ENCODE measurements around the gene LPAR4. TPM values are rescaled to one million over a fixed set of nuclear protein-coding genes. Genes with fewer than 3 reads are reported as not detected.

Gene LPAR4
- total and polyA plus RNA-seq, 2 experiments from 2014 or later: not detected

DNA sequence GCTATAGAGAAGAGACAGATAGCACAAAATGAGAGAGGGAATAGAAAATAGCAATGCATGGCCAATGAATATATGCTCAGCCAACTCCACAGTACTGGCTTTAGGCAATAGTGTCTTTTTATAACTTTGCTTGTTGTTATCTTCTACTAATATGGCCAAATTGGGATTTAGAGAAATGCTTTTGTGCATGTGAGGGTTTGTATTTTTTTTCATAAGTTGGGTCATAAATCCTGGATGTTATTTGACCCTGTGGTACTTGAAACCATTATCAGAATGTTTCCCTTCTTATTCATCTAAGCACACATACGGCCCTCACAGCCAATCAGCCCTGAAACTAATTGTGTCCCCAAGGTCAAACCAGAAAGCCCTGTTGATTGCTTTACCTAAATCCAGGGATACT, 35.2 kb upstream of the LPAR4 start:
- no peaks in the 10 kb centered on the region for H3K9me3 ChIP-seq (ENCODE audit: low read depth)
- in situ Hi-C loops (cut with MboI): no loop called here
- no peak overlapping the region for H3K27ac ChIP-seq
- H3K4me1 ChIP-seq (ENCODE audit: insufficient read depth): no peaks in the 10 kb centered on the region
- H3K36me3 ChIP-seq (ENCODE audit: low read depth): no peaks in the 10 kb centered on the region
- H3K27me3 ChIP-seq (replicated peaks; ENCODE audit: insufficient read depth): no peaks in the 10 kb centered on the region
- no peaks in the 10 kb centered on the region for H4K20me1 ChIP-seq (ENCODE audit: insufficient read depth)
- H3K9me2 ChIP-seq (ENCODE audit: insufficient read depth): no peaks in the 10 kb centered on the region
- no peak overlapping the region for H2AFZ ChIP-seq
- no peaks in the 10 kb centered on the region for H3F3A ChIP-seq (ENCODE audit: insufficient read depth)
- DNase-seq: no peak
- no peaks in the 10 kb centered on the region for H3K79me2 ChIP-seq (ENCODE audit: insufficient read depth)
- TF ChIP-seq EZH2 (IDR thresholded peaks at IDR 0.05; ENCODE audit: insufficient read depth, poor library complexity, severe bottlenecking): no peak
- no peak for TF ChIP-seq EZH2phosphoT487 (IDR thresholded peaks at IDR 0.05; ENCODE audit: insufficient read depth, low read depth)
- no peak overlapping the region for H3K4me2 ChIP-seq (ENCODE audit: unreplicated experiment)
- 40 to 63% methylated on average over 1 of the region's 1 CpG for WGBS, 2 experiments (ENCODE audit: low coverage in 1 of 2, low lambda C conversion rate in 2 of 2, missing lambda C conversion rate in 2 of 2)
- H3K9ac ChIP-seq: no peak overlapping the region
- no peak overlapping the region for H3K4me3 ChIP-seq

DNA sequence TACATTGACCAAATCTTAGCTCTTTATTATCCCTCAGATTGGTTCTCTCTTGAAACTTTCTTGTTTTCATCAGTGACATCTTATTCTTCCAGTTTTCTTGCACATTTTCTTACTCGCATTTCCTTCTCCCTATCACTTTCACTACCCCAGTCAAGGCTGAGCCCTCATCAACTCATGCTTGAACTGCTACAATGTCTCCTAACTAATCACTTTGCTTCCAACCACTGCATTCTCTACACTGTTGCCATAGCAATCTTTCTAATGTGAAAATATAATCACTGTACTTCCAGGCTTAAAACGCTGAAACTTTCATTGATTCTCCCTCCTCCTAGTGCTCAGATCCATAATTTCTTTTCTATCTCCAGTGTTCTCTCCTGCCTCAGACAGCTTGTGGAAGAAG, 22.2 kb upstream of the LPAR4 start:
- no peaks in the 10 kb centered on the region for H3K9me2 ChIP-seq (ENCODE audit: insufficient read depth)
- DNase-seq: no peak
- H3K4me2 ChIP-seq (ENCODE audit: unreplicated experiment): no peak overlapping the region
- TF ChIP-seq EZH2 (IDR thresholded peaks at IDR 0.05; ENCODE audit: insufficient read depth, poor library complexity, severe bottlenecking) (no peak), EZH2phosphoT487 (IDR thresholded peaks at IDR 0.05; ENCODE audit: insufficient read depth, low read depth) (no peak)
- H3K27ac ChIP-seq: no peak overlapping the region
- no peaks in the 10 kb centered on the region for H4K20me1 ChIP-seq (ENCODE audit: insufficient read depth)
- no peak overlapping the region for H2AFZ ChIP-seq
- no peaks in the 10 kb centered on the region for H3K79me2 ChIP-seq (ENCODE audit: insufficient read depth)
- no peaks in the 10 kb centered on the region for H3K4me1 ChIP-seq (ENCODE audit: insufficient read depth)
- no peak overlapping the region for H3K4me3 ChIP-seq
- H3K36me3 ChIP-seq (ENCODE audit: low read depth): no peaks in the 10 kb centered on the region
- in situ Hi-C loops (cut with MboI): no loop called here
- H3K9me3 ChIP-seq (ENCODE audit: low read depth): no peaks in the 10 kb centered on the region
- H3F3A ChIP-seq (ENCODE audit: insufficient read depth): no peaks in the 10 kb centered on the region
- 34 to 36% methylated on average over 2 of the region's 2 CpGs for WGBS, 2 experiments (ENCODE audit: low coverage in 1 of 2, low lambda C conversion rate in 2 of 2, missing lambda C conversion rate in 2 of 2)
- no peak overlapping the region for H3K9ac ChIP-seq
- H3K27me3 ChIP-seq (replicated peaks; ENCODE audit: insufficient read depth): no peaks in the 10 kb centered on the region

DNA sequence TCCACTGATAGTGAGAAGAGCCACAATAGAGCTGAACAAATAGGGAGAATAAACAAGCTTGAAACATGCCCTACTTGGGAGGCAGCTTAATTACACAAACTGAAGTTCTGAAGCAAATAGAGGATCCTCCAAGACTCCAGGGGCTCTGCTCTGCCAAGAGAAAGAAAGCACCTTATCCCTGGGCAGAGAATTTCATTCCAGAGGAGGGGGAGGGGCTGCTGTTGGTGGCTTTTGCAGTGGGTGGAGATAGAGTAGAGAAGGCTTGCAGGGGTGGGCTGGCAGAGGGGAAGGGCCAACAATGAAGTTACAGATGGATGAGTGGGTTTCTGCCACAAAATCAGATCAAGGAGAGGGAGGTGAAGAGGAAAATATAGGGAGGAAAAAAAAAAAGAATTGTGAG, 1.0 kb upstream of the LPAR4 start:
- no peak for DNase-seq
- H3K79me2 ChIP-seq (ENCODE audit: insufficient read depth): no peaks in the 10 kb centered on the region
- H3F3A ChIP-seq (ENCODE audit: insufficient read depth): no peaks in the 10 kb centered on the region
- H3K9ac ChIP-seq: no peak overlapping the region
- H3K27me3 ChIP-seq (replicated peaks; ENCODE audit: insufficient read depth): no peaks in the 10 kb centered on the region
- no peaks in the 10 kb centered on the region for H4K20me1 ChIP-seq (ENCODE audit: insufficient read depth)
- TF ChIP-seq EZH2 (IDR thresholded peaks at IDR 0.05; ENCODE audit: insufficient read depth, poor library complexity, severe bottlenecking): no peak
- TF ChIP-seq EZH2phosphoT487 (IDR thresholded peaks at IDR 0.05; ENCODE audit: insufficient read depth, low read depth): no peak
- no peaks in the 10 kb centered on the region for H3K9me2 ChIP-seq (ENCODE audit: insufficient read depth)
- in situ Hi-C loops (cut with MboI): no loop called here
- H3K4me2 ChIP-seq (ENCODE audit: unreplicated experiment): no peak overlapping the region
- no peak overlapping the region for H3K27ac ChIP-seq
- no peaks in the 10 kb centered on the region for H3K9me3 ChIP-seq (ENCODE audit: low read depth)
- H3K36me3 ChIP-seq (ENCODE audit: low read depth): no peaks in the 10 kb centered on the region
- H3K4me3 ChIP-seq: no peak overlapping the region
- no peaks in the 10 kb centered on the region for H3K4me1 ChIP-seq (ENCODE audit: insufficient read depth)
- no peak overlapping the region for H2AFZ ChIP-seq

DNA sequence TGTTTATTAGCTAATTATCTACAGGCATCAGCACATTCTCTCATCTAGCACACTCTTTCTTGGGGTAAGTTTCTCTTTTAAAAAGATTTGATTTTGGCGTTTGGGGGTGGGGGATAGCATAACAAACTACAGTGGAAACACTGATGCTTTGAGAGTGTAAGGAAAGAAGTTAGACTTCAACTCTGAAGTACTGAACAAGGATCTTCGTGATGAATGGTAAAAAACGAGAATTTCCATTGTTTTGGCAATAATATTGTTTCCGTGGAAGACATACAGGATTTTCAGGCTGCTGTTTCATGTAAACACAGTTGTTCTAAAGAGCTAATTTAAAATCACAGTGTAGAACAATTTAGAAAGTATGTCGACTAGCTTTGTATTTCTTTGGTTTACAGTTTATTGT, 451 bp downstream of the LPAR4 start:
- H3K9me2 ChIP-seq (ENCODE audit: insufficient read depth): no peaks in the 10 kb centered on the region
- H3K4me2 ChIP-seq (ENCODE audit: unreplicated experiment): peak overlapping the region; percentile 76
- H4K20me1 ChIP-seq (ENCODE audit: insufficient read depth): no peaks in the 10 kb centered on the region
- peak; percentile 2 for DNase-seq
- peak overlapping the region; percentile 75; the same call in 1 of the 2 replicates for H2AFZ ChIP-seq
- no peaks in the 10 kb centered on the region for H3K27me3 ChIP-seq (replicated peaks; ENCODE audit: insufficient read depth)
- H3K4me3 ChIP-seq: peak overlapping the region; percentile 71
- in situ Hi-C loops (cut with MboI): no loop called here
- peak overlapping the region; percentile 31; the same call in 1 of the 2 replicates for H3K9ac ChIP-seq
- no peaks in the 10 kb centered on the region for H3K4me1 ChIP-seq (ENCODE audit: insufficient read depth)
- no peak for TF ChIP-seq EZH2phosphoT487 (IDR thresholded peaks at IDR 0.05; ENCODE audit: insufficient read depth, low read depth)
- no peak for TF ChIP-seq EZH2 (IDR thresholded peaks at IDR 0.05; ENCODE audit: insufficient read depth, poor library complexity, severe bottlenecking)
- H3K36me3 ChIP-seq (ENCODE audit: low read depth): no peaks in the 10 kb centered on the region
- 2 to 8% methylated on average over 5 of the region's 5 CpGs for WGBS, 2 experiments (ENCODE audit: low coverage in 1 of 2, low lambda C conversion rate in 2 of 2, missing lambda C conversion rate in 2 of 2)
- no peak overlapping the region for H3K27ac ChIP-seq
- no peaks in the 10 kb centered on the region for H3K9me3 ChIP-seq (ENCODE audit: low read depth)
- no peaks in the 10 kb centered on the region for H3F3A ChIP-seq (ENCODE audit: insufficient read depth)
- H3K79me2 ChIP-seq (ENCODE audit: insufficient read depth): no peaks in the 10 kb centered on the region

- Histone ChIP-seq H3K27me3 (replicated peaks; ENCODE audit: insufficient read depth) (no peaks in the 10 kb centered on the region), H3K9ac (no peak overlapping the region), H3K9me2 (ENCODE audit: insufficient read depth) (no peaks in the 10 kb centered on the region), H3K79me2 (ENCODE audit: insufficient read depth) (no peaks in the 10 kb centered on the region), H3K4me2 (ENCODE audit: unreplicated experiment) (no peak overlapping the region), H3K4me1 (ENCODE audit: insufficient read depth) (no peaks in the 10 kb centered on the region), H3F3A (ENCODE audit: insufficient read depth) (no peaks in the 10 kb centered on the region), H3K9me3 (ENCODE audit: low read depth) (no peaks in the 10 kb centered on the region), H4K20me1 (ENCODE audit: insufficient read depth) (no peaks in the 10 kb centered on the region), H3K36me3 (ENCODE audit: low read depth) (no peaks in the 10 kb centered on the region), H3K4me3 (no peak overlapping the region), H2AFZ (no peak overlapping the region), H3K27ac (no peak overlapping the region)
- 50% methylated on average over 2 of the region's 2 CpGs for WGBS, 2 experiments (ENCODE audit: low coverage in 1 of 2, low lambda C conversion rate in 2 of 2, missing lambda C conversion rate in 2 of 2)
- in situ Hi-C loops (cut with MboI): no loop called here
- no peak for DNase-seq
- TF ChIP-seq EZH2phosphoT487 (IDR thresholded peaks at IDR 0.05; ENCODE audit: insufficient read depth, low read depth) (no peak), EZH2 (IDR thresholded peaks at IDR 0.05; ENCODE audit: insufficient read depth, poor library complexity, severe bottlenecking) (no peak)
Measured at GRCh38 chrX:78748846-78749245, 1.3 kb downstream of the LPAR4 start.

Measured in GM23248 (cell line).